ENCODE data around the gene RAB11FIP5.

DNA sequence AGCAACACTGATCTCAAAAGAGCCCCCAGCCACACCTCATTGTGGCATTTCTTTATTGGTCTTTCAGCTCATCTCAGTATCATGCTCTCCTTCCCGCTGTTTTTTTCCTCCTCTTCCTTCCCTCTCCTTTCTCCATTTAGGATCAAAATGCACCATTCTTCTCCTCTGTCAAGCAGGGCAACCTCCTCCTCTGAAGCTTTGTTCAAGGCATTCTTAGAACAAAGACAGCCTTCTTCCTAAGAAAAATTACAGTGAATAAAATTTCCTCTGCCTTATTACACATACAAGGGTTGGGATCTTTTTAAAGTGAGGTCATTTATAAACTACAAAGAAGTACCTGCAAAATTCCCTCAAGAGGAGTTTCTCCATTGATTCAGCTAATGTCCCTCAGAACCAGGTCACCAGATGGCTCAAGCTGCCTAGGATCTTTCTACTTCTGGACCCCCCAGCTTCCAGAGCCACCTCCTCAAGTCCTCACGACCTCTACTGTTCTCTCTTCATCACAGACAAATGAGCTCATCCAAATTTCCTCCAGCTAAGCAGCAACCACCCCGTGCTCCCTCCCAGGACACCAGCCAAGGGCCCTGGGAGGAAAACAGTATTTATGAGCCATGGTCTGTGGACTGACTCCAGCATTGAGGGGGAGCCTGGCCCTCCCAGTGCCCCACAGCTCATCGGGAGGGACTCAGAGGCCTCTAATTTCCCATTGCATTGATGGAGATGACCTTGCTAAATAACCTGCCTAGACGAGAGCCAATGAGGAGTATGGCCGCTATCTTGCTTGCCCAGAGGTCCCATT lies 59.2 kb downstream of the RAB11FIP5 start:
- TF ChIP-seq POLR2A (IDR thresholded peaks at IDR 0.05) = no peak
- TF ChIP-seq, protein P1, sequence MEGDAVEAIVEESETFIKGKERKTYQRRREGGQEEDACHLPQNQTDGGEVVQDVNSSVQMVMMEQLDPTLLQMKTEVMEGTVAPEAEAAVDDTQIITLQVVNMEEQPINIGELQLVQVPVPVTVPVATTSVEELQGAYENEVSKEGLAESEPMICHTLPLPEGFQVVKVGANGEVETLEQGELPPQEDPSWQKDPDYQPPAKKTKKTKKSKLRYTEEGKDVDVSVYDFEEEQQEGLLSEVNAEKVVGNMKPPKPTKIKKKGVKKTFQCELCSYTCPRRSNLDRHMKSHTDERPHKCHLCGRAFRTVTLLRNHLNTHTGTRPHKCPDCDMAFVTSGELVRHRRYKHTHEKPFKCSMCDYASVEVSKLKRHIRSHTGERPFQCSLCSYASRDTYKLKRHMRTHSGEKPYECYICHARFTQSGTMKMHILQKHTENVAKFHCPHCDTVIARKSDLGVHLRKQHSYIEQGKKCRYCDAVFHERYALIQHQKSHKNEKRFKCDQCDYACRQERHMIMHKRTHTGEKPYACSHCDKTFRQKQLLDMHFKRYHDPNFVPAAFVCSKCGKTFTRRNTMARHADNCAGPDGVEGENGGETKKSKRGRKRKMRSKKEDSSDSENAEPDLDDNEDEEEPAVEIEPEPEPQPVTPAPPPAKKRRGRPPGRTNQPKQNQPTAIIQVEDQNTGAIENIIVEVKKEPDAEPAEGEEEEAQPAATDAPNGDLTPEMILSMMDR (IDR thresholded peaks at IDR 0.05 in 4 of 5, conservative IDR thresholded peaks at IDR 0.05 in 1 of 5) = no peak
